ENCODE results near the gene GRIK1.
"Not testable (repeated sequence)": the region's sequence is repeated elsewhere in the genome, so short reads cannot be mapped to it uniquely, and the experiment has no call there.

Gene GRIK1

DNA sequence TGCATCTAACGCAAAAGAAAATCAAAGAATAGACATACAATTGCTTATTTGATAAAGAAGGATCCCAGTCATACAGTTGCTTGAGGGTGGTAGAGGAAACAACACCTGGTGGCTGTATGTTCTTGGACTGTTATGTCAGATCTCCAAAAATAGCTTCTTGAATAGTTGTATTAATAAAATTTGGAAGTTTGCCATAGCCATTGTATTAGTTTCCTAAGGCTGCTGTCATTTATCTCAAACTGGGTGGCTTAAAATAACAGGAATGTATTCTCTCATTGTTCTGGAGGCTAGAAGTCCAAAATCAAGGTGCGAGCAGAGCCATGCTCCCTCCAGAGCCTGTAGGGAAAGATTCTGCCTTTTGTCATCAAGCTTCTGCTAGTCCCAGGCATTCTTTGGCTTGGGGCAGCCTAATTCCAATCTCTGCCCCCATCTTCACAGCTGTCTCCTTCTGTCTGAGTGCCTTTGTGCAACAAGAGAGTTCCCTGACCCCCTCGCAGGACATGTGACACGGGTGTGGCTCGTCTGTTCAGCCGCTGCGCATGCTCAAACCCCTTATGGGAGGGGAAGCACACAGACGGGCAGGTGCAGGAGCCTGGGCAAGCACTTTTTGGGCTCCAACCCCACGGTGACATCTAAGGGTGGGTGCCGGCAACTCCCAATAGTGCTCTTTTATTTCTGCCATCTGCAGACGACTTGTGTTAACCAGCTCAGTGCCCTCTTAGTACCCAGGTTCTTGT, 21.7 kb upstream of the GRIK1 start:
- no peak overlapping the region for H3K27ac ChIP-seq
- TF ChIP-seq, protein P1, sequence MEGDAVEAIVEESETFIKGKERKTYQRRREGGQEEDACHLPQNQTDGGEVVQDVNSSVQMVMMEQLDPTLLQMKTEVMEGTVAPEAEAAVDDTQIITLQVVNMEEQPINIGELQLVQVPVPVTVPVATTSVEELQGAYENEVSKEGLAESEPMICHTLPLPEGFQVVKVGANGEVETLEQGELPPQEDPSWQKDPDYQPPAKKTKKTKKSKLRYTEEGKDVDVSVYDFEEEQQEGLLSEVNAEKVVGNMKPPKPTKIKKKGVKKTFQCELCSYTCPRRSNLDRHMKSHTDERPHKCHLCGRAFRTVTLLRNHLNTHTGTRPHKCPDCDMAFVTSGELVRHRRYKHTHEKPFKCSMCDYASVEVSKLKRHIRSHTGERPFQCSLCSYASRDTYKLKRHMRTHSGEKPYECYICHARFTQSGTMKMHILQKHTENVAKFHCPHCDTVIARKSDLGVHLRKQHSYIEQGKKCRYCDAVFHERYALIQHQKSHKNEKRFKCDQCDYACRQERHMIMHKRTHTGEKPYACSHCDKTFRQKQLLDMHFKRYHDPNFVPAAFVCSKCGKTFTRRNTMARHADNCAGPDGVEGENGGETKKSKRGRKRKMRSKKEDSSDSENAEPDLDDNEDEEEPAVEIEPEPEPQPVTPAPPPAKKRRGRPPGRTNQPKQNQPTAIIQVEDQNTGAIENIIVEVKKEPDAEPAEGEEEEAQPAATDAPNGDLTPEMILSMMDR (conservative IDR thresholded peaks at IDR 0.05; ENCODE audit: low read depth) = no peak
- POLR2A ChIA-PET (ENCODE audit: low non-redundant PET) = no interaction called here
- CTCF ChIA-PET = no interaction called here
- DNase-seq (ENCODE audit: low spot score) = no peak

DNA sequence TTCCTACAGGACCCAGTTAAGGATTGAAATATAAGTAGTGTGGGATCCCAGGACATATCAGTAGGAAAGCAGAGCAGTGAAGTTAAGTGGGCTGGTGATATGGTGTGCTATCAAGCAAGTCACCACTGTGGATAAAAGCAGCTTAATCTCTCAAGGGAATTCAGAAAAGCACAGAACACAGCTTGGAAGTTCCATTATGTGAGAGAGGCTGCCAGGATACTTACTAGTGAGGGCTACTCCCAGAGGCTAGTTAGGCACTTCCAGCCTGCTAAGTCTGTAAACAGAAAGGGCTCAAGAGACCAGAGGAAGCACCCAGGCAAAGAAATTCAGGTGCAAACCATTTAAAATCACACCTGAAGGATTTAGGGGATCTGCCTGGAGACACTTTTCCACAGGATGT, 18.8 kb upstream of the GRIK1 start:
- DNase-seq (ENCODE audit: low spot score) = no peak
- H3K27ac ChIP-seq = no peak overlapping the region
- CTCF ChIA-PET = no interaction called here
- TF ChIP-seq, protein P1 (conservative IDR thresholded peaks at IDR 0.05; ENCODE audit: low read depth) = no peak
- POLR2A ChIA-PET (ENCODE audit: low non-redundant PET) = no interaction called here

DNA sequence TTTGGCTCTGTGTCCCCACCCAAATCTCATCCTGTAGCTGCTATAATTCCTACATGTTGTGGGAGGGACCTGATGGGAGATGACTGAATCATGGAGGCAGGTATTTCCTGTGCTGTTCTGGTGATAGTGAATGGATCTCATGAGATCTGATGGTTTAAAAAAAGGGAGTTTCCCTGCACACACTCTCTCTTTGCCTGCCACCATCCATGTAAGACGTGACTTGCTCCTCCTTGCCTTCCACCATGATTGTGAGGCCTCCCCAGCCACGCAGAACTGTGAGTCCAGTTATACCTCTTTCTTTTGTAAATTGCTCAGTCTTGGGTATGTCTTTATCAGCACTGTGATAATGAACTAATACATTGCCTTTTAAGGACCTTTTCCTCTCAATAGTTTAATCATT, 18.2 kb upstream of the GRIK1 start:
- CTCF ChIA-PET; H3K27ac ChIP-seq; POLR2A ChIA-PET (ENCODE audit: low non-redundant PET); DNase-seq (ENCODE audit: low spot score): not testable (repeated sequence)

DNA sequence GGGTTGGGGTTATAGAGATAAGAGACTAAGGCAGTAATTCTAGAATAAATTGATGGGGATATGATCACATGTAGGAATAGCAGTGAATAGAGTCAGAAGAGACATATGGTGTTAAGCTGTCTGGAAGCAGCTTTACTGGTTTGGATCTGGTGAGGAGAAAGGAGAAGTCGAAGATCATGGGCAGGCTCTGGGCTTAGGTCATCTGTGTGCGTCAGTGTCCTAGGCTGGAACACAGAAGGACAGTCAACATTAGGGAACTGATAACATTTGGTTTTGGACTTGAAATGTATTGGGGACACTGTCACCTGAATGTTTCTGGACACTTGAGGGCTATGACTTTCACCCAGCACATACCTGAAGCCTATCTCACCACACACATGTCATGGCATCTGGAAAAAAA, 13.9 kb upstream of the GRIK1 start:
- no peak overlapping the region for H3K27ac ChIP-seq
- ChIA-PET CTCF (no interaction called here), POLR2A (ENCODE audit: low non-redundant PET) (no interaction called here)
- TF ChIP-seq, protein P1 (conservative IDR thresholded peaks at IDR 0.05; ENCODE audit: low read depth) = no peak
- no peak for DNase-seq (ENCODE audit: low spot score)

DNA sequence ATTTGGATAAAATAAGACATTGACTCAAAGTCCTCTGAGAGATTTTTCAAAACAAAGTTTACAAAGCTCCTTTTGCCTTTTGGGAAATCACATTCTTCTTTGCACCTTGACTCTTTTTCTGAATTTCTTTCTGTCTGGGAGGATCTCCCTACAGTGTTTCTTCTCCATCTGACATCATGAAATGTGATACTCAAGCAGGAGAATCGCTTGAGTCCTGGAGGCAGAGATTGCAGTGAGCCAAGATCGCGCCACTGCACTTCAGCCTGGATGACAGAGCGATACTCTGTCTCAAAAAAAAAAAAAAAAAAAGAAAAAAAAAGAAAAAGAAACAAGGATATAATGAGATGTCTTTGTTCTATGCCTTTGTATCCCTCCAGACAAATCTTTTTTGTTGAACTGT, 13.3 kb upstream of the GRIK1 start:
- no peak overlapping the region for H3K27ac ChIP-seq
- CTCF ChIA-PET = no interaction called here
- TF ChIP-seq, protein P1 (conservative IDR thresholded peaks at IDR 0.05; ENCODE audit: low read depth) = no peak
- POLR2A ChIA-PET (ENCODE audit: low non-redundant PET) = no interaction called here
- DNase-seq (ENCODE audit: low spot score) = no peak

DNA sequence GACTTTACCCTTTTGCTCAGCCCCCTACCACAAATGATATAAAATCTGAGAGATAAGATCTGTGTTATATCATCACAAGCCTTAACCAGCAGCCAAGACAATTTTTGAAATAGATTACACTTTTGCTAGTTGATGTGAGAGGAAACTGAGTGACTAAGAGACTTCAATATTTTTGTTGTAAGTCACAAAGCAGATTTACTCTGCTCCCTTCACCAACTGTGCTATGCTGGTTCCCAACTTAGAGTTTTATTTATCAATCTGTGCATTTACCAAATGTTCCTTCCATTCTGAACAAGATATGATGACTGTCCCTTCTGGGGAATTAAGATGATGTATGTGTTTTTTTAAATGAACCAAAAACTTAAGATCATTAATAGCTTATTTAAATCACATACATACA, 12.1 kb upstream of the GRIK1 start:
- H3K27ac ChIP-seq = no peak overlapping the region
- POLR2A ChIA-PET (ENCODE audit: low non-redundant PET) = no interaction called here
- no peak for DNase-seq (ENCODE audit: low spot score)
- CTCF ChIA-PET = no interaction called here
- TF ChIP-seq, protein P1 (conservative IDR thresholded peaks at IDR 0.05; ENCODE audit: low read depth) = no peak

DNA sequence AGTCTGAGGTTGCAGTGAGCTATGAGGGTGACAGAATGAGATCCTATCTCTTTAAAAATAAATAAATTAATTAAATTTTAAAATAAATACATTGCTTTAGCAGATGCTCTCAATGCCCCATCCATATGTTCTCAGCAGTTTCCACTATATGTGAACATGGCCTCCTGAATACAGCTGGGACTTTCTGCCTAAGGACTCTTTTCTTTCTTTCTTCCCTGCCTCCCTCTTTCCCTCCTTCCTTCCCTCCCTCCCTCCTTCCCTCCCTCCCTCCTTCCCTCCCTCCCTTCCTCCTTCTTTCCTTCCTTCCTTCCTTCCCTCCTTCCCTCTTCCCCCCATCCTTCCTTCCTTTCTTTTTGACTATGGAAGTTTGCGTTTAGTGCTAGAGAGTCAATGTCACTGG, 10.2 kb upstream of the GRIK1 start:
- ChIA-PET CTCF (interaction anchor here (0.7 kb wide), 1 partner anchor 391 kb away, joined by 3 read pairs; no protein-coding TSS in a partner anchor), POLR2A (ENCODE audit: low non-redundant PET) (no interaction called here)
- no peak for DNase-seq (ENCODE audit: low spot score)
- TF ChIP-seq, protein P1 (conservative IDR thresholded peaks at IDR 0.05; ENCODE audit: low read depth) = no peak
- H3K27ac ChIP-seq = no peak overlapping the region

All from RWPE1 (cell line).